ENCODE results near the gene SLC25A26.

The SLC25A26 gene

DNA sequence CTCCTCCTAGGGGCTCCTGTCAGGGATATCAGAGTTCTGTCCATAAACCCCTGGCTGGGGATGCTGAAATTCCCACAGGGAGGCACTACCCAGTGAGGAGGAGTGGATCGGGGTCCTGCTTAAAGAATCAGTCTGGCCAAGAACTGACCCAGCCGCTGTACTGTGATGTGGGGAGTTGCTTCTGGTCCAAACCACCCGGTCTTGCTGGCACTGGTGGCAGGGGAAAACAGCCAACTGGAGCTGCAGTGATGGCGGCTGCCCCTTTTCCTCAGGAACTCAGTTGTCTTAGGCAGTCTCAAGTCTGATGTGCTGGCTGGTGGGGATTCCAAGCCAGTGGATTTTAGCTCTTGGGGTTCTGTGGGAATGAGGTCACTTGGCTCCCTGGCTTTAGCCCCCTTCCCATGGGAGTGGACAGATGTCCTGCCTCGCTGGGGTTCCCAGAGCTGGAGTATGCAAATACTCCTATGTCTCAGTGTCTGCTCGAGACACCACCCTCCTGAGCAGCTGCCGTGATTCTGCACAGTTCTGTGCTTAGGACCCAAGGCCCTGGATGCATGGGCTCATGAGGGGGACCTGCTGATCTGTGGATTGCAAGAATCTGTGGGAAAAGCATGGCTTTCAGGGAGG, 97.1 kb downstream of the SLC25A26 start:
- DNase-seq (ENCODE audit: low read depth in 1 of 2, low spot score in 1 of 2): no peak

- DNase-seq (ENCODE audit: low read depth in 1 of 2, low spot score in 1 of 2): no peak
Measured at GRCh38 chr3:66320390-66320789, 99.6 kb downstream of the SLC25A26 start.

- DNase-seq (ENCODE audit: low read depth in 1 of 2, low spot score in 1 of 2): no peak
Measured at GRCh38 chr3:66322436-66322835, 101.6 kb downstream of the SLC25A26 start.

GRCh38 chr3:66326340-66326739, 105.5 kb downstream of the SLC25A26 start:
- DNase-seq (ENCODE audit: low read depth in 1 of 2, low spot score in 1 of 2): no peak

GRCh38 chr3:66335671-66336070, 114.9 kb downstream of the SLC25A26 start:
- DNase-seq (ENCODE audit: low read depth in 1 of 2, low spot score in 1 of 2): no peak

DNA sequence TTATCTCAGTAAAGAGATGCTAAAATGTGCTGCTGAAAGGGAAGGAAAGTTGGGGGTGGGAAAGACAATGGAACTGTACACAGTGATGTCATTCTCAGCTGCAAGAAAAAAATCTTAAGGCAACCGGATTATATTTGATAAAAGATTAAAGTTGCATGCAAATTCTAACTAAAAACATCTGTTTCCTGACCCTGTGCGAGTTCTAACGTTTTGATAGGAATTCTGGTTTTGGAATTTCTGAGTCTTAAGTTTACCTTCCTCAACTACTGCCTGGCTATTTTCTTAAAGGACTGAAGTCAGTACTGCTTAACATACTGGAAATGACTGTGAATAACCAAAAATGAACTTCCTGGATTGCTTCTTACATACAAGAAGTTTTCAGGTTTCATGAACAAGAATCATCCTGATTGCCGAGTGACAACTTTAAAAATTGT, 115.5 kb downstream of the SLC25A26 start:
- no peak for DNase-seq (ENCODE audit: low read depth in 1 of 2, low spot score in 1 of 2)

GRCh38 chr3:66338927-66339326, 118.1 kb downstream of the SLC25A26 start:
- DNase-seq (ENCODE audit: low read depth in 1 of 2, low spot score in 1 of 2): no peak

- DNase-seq (ENCODE audit: low read depth in 1 of 2, low spot score in 1 of 2): no peak
Measured at GRCh38 chr3:66342717-66343356, 122.0 kb downstream of the SLC25A26 start.

DNA sequence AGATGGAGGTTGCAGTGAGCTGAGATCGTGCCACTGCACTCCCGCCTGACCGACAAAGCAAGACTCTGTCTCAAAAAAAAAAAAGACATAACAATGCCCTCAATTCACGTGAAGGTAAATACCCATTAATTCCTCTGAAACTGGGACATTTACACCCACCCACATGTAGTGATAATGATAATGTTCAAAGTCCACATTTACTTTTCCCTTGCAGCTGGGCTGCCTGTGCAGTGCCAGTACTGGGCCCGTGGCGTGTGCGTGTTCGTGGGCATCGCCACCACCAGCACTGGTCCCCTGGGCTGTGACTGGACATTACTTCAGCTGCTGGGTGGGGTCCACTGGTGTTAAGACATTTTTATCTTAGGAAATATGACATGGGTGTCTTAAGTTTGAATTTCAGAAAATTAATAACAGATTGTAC, 123.6 kb downstream of the SLC25A26 start:
- DNase-seq (ENCODE audit: low read depth in 1 of 2, low spot score in 1 of 2): no peak

GRCh38 chr3:66344848-66345578, 124.2 kb downstream of the SLC25A26 start:
- DNase-seq (ENCODE audit: low read depth in 1 of 2, low spot score in 1 of 2): no peak

DNA sequence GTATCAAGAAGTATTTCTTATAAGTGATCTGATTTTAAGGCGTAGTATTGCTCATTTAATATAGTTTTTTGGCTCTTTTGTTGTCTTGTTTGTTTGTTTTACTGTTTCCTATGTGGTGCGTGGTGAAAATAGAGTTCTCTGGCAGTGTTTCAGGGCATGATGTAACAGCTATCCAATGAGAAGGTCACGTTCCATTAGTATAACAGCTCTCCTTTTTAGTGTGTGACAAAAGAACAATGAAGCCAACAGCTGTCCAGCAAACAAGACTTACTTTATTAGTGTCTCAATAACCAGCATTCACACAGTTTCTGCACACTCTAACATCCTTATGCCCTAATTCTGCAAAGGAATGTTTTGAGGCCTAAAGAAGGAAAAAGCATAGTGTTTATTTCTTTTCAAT, 127.9 kb downstream of the SLC25A26 start:
- no peak for DNase-seq (ENCODE audit: low read depth in 1 of 2, low spot score in 1 of 2)

DNA sequence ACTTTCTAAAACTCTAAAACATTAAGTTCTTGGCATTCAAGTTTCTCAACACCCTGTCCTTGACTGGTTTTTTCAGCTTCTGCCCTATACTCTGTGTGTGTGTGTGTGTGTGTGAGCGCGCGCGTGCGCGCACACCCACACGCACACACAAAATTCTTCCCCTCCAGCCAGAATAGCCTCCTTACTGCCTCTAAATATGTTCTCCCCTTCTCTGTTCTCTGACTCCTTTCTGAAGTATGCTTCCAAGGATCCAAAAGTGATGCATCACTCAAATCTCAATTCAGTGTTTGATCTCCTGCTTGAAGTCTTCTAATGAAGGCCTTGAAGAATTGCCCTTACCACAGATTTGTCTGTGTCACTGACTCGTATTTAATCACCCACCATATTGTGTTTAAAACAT, 129.8 kb downstream of the SLC25A26 start:
- no peak for DNase-seq (ENCODE audit: low read depth in 1 of 2, low spot score in 1 of 2)

- no peak for DNase-seq (ENCODE audit: low read depth in 1 of 2, low spot score in 1 of 2)
Measured at GRCh38 chr3:66353039-66353438, 132.2 kb downstream of the SLC25A26 start.

DNA sequence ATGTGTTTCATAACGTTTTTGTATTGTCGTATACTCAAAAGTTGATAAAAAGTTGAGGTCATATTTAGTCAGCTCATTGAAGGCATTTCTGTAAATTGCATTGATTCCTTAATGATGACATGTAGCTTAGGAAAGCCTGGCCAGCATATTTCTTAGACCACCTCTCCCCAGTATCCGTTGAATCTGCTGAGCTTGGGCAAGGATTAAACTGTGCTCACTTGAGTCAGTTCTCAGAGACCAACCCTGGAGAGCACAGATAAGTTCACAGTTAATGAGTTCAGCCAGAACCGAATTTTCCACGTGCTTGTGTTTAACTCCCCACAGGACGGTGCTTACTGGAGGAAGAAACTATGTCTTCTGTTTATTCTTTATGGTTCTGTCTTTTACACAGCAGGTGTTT, 132.7 kb downstream of the SLC25A26 start:
- DNase-seq (ENCODE audit: low read depth in 1 of 2, low spot score in 1 of 2): no peak

GRCh38 chr3:66354001-66354400, 133.2 kb downstream of the SLC25A26 start:
- DNase-seq (ENCODE audit: low read depth in 1 of 2, low spot score in 1 of 2): no peak

GRCh38 chr3:66355394-66355793, 134.6 kb downstream of the SLC25A26 start:
- DNase-seq (ENCODE audit: low read depth in 1 of 2, low spot score in 1 of 2): no peak

DNA sequence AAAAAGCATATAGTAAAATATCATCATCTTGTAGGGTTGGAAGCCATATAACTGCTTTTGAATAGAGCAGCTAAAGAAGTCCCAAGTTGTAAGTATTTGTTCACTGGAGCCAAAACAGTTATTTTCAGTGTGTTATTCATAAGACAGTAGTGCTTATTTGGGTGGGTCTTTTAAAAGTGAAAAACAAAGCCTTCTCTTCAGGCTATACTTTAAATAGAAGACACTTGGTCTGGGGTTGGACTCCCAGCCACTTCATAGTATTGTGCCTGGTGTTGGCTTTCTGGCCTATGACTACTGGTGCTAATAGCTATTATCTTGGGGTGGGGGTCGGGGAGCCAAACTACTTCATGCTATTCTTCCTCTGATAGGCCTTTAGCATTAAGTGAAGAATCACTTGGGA, 135.2 kb downstream of the SLC25A26 start:
- DNase-seq (ENCODE audit: low read depth in 1 of 2, low spot score in 1 of 2): no peak

- no peak for DNase-seq (ENCODE audit: low read depth in 1 of 2, low spot score in 1 of 2)
Measured at GRCh38 chr3:66361356-66361755, 140.6 kb downstream of the SLC25A26 start.

DNA sequence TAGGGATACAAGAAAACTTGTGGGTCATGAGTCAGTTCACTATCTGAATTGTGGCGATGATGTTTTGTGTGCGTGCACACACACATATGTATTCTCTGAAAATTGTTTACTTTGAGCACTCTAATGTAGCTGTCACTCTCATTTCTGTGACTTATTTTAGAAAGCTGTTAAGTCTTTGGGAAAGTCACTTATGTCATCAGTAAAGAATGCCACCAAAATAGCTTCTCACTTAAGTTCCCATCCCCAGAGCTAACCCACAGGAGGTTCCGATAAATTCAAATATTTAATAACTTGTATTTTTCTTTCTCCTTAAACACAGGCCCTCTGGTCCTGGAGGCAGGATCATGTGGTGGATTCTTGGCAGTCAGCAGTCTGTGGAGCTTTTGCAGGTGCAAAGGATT, 141.7 kb downstream of the SLC25A26 start:
- no peak for DNase-seq (ENCODE audit: low read depth in 1 of 2, low spot score in 1 of 2)

DNA sequence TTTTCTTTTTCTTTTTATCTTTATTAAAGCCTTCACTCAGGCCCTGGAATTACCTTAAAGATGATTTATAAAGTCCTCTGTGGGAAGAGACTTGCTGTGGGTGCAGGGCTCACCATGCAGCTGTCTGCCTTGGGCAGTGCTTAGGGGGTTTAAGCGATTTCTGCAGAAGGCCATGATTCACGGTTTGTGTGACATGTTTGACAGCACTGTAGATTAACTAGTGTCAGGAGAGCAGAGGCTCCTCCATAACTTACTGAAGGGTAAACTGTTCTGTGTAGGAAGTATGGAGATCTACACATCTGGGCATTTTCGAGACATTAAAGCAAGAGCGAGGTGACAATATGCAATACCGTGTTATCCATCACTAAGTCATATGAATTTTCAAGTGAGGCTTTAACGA, 142.3 kb downstream of the SLC25A26 start:
- DNase-seq (ENCODE audit: low read depth in 1 of 2, low spot score in 1 of 2): no peak

- DNase-seq (ENCODE audit: low read depth in 1 of 2, low spot score in 1 of 2): no peak
Measured at GRCh38 chr3:66365080-66365479, 144.3 kb downstream of the SLC25A26 start.

- no peak for DNase-seq (ENCODE audit: low read depth in 1 of 2, low spot score in 1 of 2)
Measured at GRCh38 chr3:66366747-66367146, 145.9 kb downstream of the SLC25A26 start.
